PC-3 (cell line): ENCODE results near the gene PRKG2.

Experiments used
- EZH2 ChIP-seq: fragments of 300-600 bp; sonication (generic); IDR thresholded peaks from one replicate; pipeline ENCODE4 v1.6.1; 2017; ENCODE audit warnings: antibody characterized with exemption, mild to moderate bottlenecking, low read length; ENCODE audit not compliant: unreplicated experiment
- TF ChIP-seq, protein P1 (sequence below): fragments of 300-600 bp; sonication (generic); conservative IDR thresholded peaks from 2 replicates; pipeline ENCODE4 v1.5.1; 2017; ENCODE audit warnings: antibody characterized with exemption, low read depth, mild to moderate bottlenecking, low read length

DNA sequence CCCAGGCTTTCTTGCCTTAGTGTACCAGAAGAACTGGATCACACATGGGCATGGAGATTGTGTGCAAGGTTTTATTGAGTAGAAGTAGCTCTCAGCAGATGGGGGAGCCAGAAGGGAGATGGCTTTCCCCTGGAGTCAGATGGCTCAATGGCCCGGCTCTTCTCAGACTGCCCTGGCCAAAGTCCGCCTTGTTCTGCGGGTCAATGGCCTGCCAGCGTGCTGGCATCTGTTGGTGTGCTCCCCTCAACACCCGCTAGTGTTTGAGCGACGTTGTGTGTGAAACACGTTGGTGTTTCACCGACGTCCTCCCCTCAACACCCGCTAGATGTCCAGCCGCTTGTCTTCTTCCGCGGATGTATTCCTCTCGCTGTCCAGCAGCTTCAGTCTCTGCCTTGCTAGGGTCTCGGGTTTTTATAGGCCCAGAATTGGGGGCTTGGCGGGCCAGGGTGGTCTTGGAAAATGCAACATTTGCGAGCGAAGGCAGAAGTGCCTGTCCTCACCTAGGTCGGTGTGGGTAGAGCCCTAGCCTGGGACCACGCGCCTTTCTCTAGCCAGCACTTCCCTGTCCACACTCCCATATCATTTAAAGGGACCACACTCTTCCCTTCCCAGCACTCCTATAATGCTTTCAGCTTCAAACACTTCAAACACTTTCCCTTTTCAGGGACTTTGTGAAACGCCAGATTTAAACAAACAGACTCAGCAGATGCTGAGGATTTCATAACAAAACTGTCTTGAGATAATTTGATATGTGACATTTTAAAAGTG, 21.1 kb upstream of the PRKG2 start:
- TF ChIP-seq, protein P1, sequence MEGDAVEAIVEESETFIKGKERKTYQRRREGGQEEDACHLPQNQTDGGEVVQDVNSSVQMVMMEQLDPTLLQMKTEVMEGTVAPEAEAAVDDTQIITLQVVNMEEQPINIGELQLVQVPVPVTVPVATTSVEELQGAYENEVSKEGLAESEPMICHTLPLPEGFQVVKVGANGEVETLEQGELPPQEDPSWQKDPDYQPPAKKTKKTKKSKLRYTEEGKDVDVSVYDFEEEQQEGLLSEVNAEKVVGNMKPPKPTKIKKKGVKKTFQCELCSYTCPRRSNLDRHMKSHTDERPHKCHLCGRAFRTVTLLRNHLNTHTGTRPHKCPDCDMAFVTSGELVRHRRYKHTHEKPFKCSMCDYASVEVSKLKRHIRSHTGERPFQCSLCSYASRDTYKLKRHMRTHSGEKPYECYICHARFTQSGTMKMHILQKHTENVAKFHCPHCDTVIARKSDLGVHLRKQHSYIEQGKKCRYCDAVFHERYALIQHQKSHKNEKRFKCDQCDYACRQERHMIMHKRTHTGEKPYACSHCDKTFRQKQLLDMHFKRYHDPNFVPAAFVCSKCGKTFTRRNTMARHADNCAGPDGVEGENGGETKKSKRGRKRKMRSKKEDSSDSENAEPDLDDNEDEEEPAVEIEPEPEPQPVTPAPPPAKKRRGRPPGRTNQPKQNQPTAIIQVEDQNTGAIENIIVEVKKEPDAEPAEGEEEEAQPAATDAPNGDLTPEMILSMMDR, result no peak
- TF ChIP-seq EZH2, result no peak
